Vagina (tissue), 2 donors: ENCODE data around the gene CPEB2. TPM values are rescaled to one million over a fixed set of nuclear protein-coding genes. Genes with fewer than 3 reads are reported as not detected.

Source experiments
- DNase-seq, 2 donors: peaks; one replicate each; pipeline ENCODE4 v3.0.0-alpha.2; 2017; ENCODE audit errors: extremely low spot score in 2 of 2
- H3K27ac ChIP-seq: fragments of 200-600 bp; sonication (generic); one replicate; pipeline ENCODE4 v1.5.1; 2019
- H3K27me3 ChIP-seq: fragments of 200-600 bp; sonication (generic); one replicate; pipeline ENCODE4 v1.5.1; 2019
- H3K36me3 ChIP-seq, 2 donors: fragments of 200-600 bp; sonication (generic); one replicate each; pipeline ENCODE4 v1.5.1; 2017 to 2019
- H3K4me1 ChIP-seq: fragments of 200-600 bp; sonication (generic); one replicate; pipeline ENCODE4 v1.5.1; 2019
- H3K4me3 ChIP-seq, 2 donors: fragments of 200-600 bp; sonication (generic); 1 replicate in 1 of 2; 2 replicates in 1 of 2; pipeline ENCODE4 v1.5.1; 2016 to 2019
- H3K9me3 ChIP-seq: fragments of 200-600 bp; sonication (generic); one replicate; pipeline ENCODE4 v1.5.1; 2019
- CTCF ChIP-seq, 3 experiments: fragments of 450-650 bp in 2 of 3; fragments of 200-600 bp in 1 of 3; sonication (generic) in 1 of 3; IDR thresholded peaks; one replicate each; pipeline ENCODE4 v1.5.1; 2017 to 2019; ENCODE audit warnings: antibody characterized with exemption in 3 of 3, mild to moderate bottlenecking in 2 of 3, moderate library complexity in 2 of 3
- POLR2A ChIP-seq, 2 donors: fragments of 450-650 bp; IDR thresholded peaks; one replicate each; pipeline ENCODE4 v1.6.1; 2017; ENCODE audit warnings: antibody characterized with exemption in 2 of 2, mild to moderate bottlenecking in 2 of 2, moderate library complexity in 2 of 2
- POLR2AphosphoS5 ChIP-seq, 2 donors: sonication (generic); formaldehyde crosslinking; IDR thresholded peaks; one replicate each; pipeline ENCODE4 v1.9.0; 2017; ENCODE audit warnings: antibody characterized with exemption in 2 of 2, mild to moderate bottlenecking in 2 of 2, low read depth in 1 of 2; ENCODE audit not compliant: insufficient read depth in 1 of 2
- intact Hi-C: fragments of 100-400 bp; cut with DNase I; formaldehyde crosslinking; loops from one replicate; pipeline ENCODE4 v1.15.1; 2023
- total RNA-seq: library from RNA; depleted of rRNA; stranded (reverse); fragments of >200 nt; gene quantifications from one replicate; pipeline ENCODE4 v1.2.3, GENCODE V29; 2016

CPEB2 gene
- total RNA-seq, 1 donor from 2014 or later = 40.0 TPM

GRCh38 chr4:15007201-15007600 is 4.9 kb downstream of the CPEB2 start:
- Histone ChIP-seq H3K9me3 (no peaks in the 10 kb centered on the region), H3K36me3 (peaks cover 0 to 10% of the 10 kb centered on the region in 2 donors), H3K27me3 (no peaks in the 10 kb centered on the region), H3K4me1 (peaks cover 45% of the 10 kb centered on the region), H3K4me3 (no peak overlapping the region), H3K27ac (no peak overlapping the region)
- TF ChIP-seq POLR2AphosphoS5 (IDR thresholded peaks at IDR 0.05; ENCODE audit: insufficient read depth in 1 of 2, low read depth in 1 of 2) (no peak), CTCF (IDR thresholded peaks at IDR 0.05) (no peak), POLR2A (IDR thresholded peaks at IDR 0.05) (no peak)
- intact Hi-C loops = loop anchor here (10.0 kb wide), 1 partner anchor 1218 kb away; the partner anchor contains the start of gene TAPT1
- DNase-seq = no peak

GRCh38 chr4:15010038-15010585 is 7.8 kb downstream of the CPEB2 start:
- Histone ChIP-seq H3K27me3 (no peaks in the 10 kb centered on the region), H3K36me3 (peaks cover 0 to 17% of the 10 kb centered on the region in 2 donors), H3K27ac (no peak overlapping the region), H3K4me3 (no peak overlapping the region), H3K9me3 (no peaks in the 10 kb centered on the region), H3K4me1 (peaks cover 65% of the 10 kb centered on the region)
- no peak for DNase-seq
- intact Hi-C loops = no loop called here
- no peak for TF ChIP-seq POLR2AphosphoS5 (IDR thresholded peaks at IDR 0.05; ENCODE audit: insufficient read depth in 1 of 2, low read depth in 1 of 2)
- TF ChIP-seq CTCF (IDR thresholded peaks at IDR 0.05) = no peak
- no peak for TF ChIP-seq POLR2A (IDR thresholded peaks at IDR 0.05)

- intact Hi-C loops = no loop called here
- Histone ChIP-seq H3K4me3 (no peak overlapping the region), H3K27ac (no peak overlapping the region), H3K36me3 (peaks cover 0 to 27% of the 10 kb centered on the region in 2 donors), H3K4me1 (peaks cover 55% of the 10 kb centered on the region), H3K9me3 (no peaks in the 10 kb centered on the region), H3K27me3 (no peaks in the 10 kb centered on the region)
- TF ChIP-seq POLR2A (IDR thresholded peaks at IDR 0.05) (no peak), CTCF (IDR thresholded peaks at IDR 0.05) (no peak), POLR2AphosphoS5 (IDR thresholded peaks at IDR 0.05; ENCODE audit: insufficient read depth in 1 of 2, low read depth in 1 of 2) (no peak)
- DNase-seq = no peak
Observed at GRCh38 chr4:15011166-15011565, 8.9 kb downstream of the CPEB2 start.

GRCh38 chr4:15012017-15012788 is 9.9 kb downstream of the CPEB2 start:
- Histone ChIP-seq H3K27ac (no peak overlapping the region), H3K9me3 (no peaks in the 10 kb centered on the region), H3K4me1 (peaks cover 45% of the 10 kb centered on the region), H3K36me3 (peaks cover 0 to 30% of the 10 kb centered on the region in 2 donors), H3K27me3 (no peaks in the 10 kb centered on the region), H3K4me3 (no peak overlapping the region)
- TF ChIP-seq POLR2A (IDR thresholded peaks at IDR 0.05) (no peak), POLR2AphosphoS5 (IDR thresholded peaks at IDR 0.05; ENCODE audit: insufficient read depth in 1 of 2, low read depth in 1 of 2) (no peak), CTCF (IDR thresholded peaks at IDR 0.05) (no peak)
- DNase-seq = no peak
- intact Hi-C loops = no loop called here

GRCh38 chr4:15013585-15013984 is 11.3 kb downstream of the CPEB2 start:
- no peak for DNase-seq
- H3K36me3 ChIP-seq = peaks cover 0 to 32% of the 10 kb centered on the region in 2 donors
- H3K27ac ChIP-seq = peak overlapping the region; percentile 28
- intact Hi-C loops = no loop called here
- no peak overlapping the region for H3K4me3 ChIP-seq
- no peaks in the 10 kb centered on the region for H3K9me3 ChIP-seq
- TF ChIP-seq CTCF (IDR thresholded peaks at IDR 0.05) (no peak), POLR2AphosphoS5 (IDR thresholded peaks at IDR 0.05; ENCODE audit: insufficient read depth in 1 of 2, low read depth in 1 of 2) (no peak), POLR2A (IDR thresholded peaks at IDR 0.05) (no peak)
- peaks cover 44% of the 10 kb centered on the region for H3K4me1 ChIP-seq
- H3K27me3 ChIP-seq = no peaks in the 10 kb centered on the region
